K562 (cell line): ENCODE measurements around the gene SRGAP3. TPM values are rescaled to one million over a fixed set of nuclear protein-coding genes. Genes with fewer than 3 reads are reported as not detected.

Experiments
- ATAC-seq: fragments of 200-7000 bp; cut with Tn5 transposase; 3 replicates; pipeline ENCODE4 v1.9.1; 2020; ENCODE audit warnings: moderate library complexity
- BruUV-seq: library from RNA; stranded (reverse); fragments of 400-500 nt; replicated peaks from 2 replicates; lab custom pipeline; 2021; lab: Mats Ljungman, UMichigan
- CTCF ChIA-PET: fragments of 300-600 bp; formaldehyde crosslinking; extraction: SDS; loops from one replicate; lab custom pipeline; 2021; ENCODE audit warnings: low intra/inter-chr PET ratio; lab: Yijun Ruan, JAX
- POLR2A ChIA-PET: fragments of 300-600, 350-650 bp; sonication (Branson Sonifier 250); formaldehyde crosslinking; extraction: SDS; loops from one replicate; lab custom pipeline; 2021; ENCODE audit warnings: antibody characterized with exemption, inconsistent platforms; lab: Yijun Ruan, JAX
- DNase-seq, 4 experiments: peaks; one replicate each; pipeline versions ENCODE4 v3.0.0 to v3.0.0-alpha.2; 2011 to 2018; ENCODE audit warnings: low spot score in 3 of 4, mixed read lengths in 3 of 4; ENCODE audit errors: extremely low read depth in 1 of 4
- FAIRE-seq: peaks from 2 replicates; lab custom pipeline; 2011; peaks lifted over from hg19 to GRCh38; lab: Jason Lieb, UNC
- H2AFZ ChIP-seq: 2 replicates; pipeline ENCODE4 v1.6.0; 2011; ENCODE audit warnings: low read depth, low read length, control low read depth, inconsistent platforms
- H3K27ac ChIP-seq: fragments of 200-600 bp; 3 replicates; pipeline ENCODE4 v1.8.0; 2011; ENCODE audit warnings: low read depth, mild to moderate bottlenecking, control low read depth, inconsistent platforms, low read length, moderate library complexity, mixed read lengths; ENCODE audit errors: extremely low read depth
- H3K27me3 ChIP-seq, 2 experiments: fragments of 300-600 bp in 1 of 2; 2 replicates in 1 of 2; 3 replicates in 1 of 2; pipeline versions ENCODE4 v1.6.0 to v1.8.0; 2011; ENCODE audit warnings: inconsistent platforms in 2 of 2, low read length in 2 of 2, mild to moderate bottlenecking in 1 of 2, mixed read lengths in 1 of 2, moderate library complexity in 1 of 2; ENCODE audit not compliant: control insufficient read depth in 2 of 2, insufficient read depth in 2 of 2
- H3K36me3 ChIP-seq: fragments of 300-600 bp; 3 replicates; pipeline ENCODE4 v1.8.0; 2011; ENCODE audit warnings: mild to moderate bottlenecking, low read length, inconsistent platforms; ENCODE audit not compliant: control insufficient read depth, insufficient read depth
- H3K4me1 ChIP-seq, 2 experiments: fragments of 200-600 bp in 1 of 2; replicated peaks in 1 of 2; 2 replicates in 1 of 2; 3 replicates in 1 of 2; pipeline versions ENCODE4 v1.5.1 to v1.8.0; 2011; ENCODE audit warnings: inconsistent platforms in 2 of 2, low read length in 2 of 2, mild to moderate bottlenecking in 1 of 2, mixed read lengths in 1 of 2, moderate library complexity in 1 of 2; ENCODE audit not compliant: control insufficient read depth in 2 of 2, insufficient read depth in 2 of 2
- H3K4me2 ChIP-seq: 2 replicates; pipeline ENCODE4 v1.6.1; 2011; ENCODE audit warnings: low read length, control low read depth, inconsistent platforms, mixed read lengths; ENCODE audit not compliant: insufficient read depth
- H3K4me3 ChIP-seq: fragments of 200-600 bp; sonication (generic), shearing (Covaris generic); 2 replicates; pipeline ENCODE4 v1.5.1; 2016; ENCODE audit warnings: control low read depth, inconsistent platforms
- H3K79me2 ChIP-seq: fragments of 200-600 bp; 3 replicates; pipeline ENCODE4 v1.8.0; 2011; ENCODE audit warnings: low read length, inconsistent platforms; ENCODE audit not compliant: control insufficient read depth, insufficient read depth
- H3K9ac ChIP-seq, 2 experiments: 2 replicates each; pipeline versions ENCODE4 v1.6.0 to v1.6.1; 2011; ENCODE audit warnings: low read depth in 2 of 2, low read length in 2 of 2, control low read depth in 1 of 2, inconsistent platforms in 1 of 2, mild to moderate bottlenecking in 1 of 2, mixed read lengths in 1 of 2; ENCODE audit not compliant: insufficient read depth in 1 of 2
- H3K9me1 ChIP-seq: one replicate; pipeline ENCODE4 v1.6.0; 2011; ENCODE audit warnings: inconsistent platforms, mild to moderate bottlenecking, low read length, moderate library complexity; ENCODE audit not compliant: control insufficient read depth, insufficient read depth
- H3K9me3 ChIP-seq: replicated peaks from 2 replicates; pipeline ENCODE4 v1.5.1; 2011; ENCODE audit warnings: low read depth, low read length, inconsistent platforms; ENCODE audit not compliant: control insufficient read depth, insufficient read depth
- H4K20me1 ChIP-seq: replicated peaks from 2 replicates; pipeline ENCODE4 v1.6.1; 2011; ENCODE audit warnings: low read length, inconsistent platforms, mixed read lengths; ENCODE audit not compliant: control insufficient read depth, insufficient read depth
- IRF1 ChIP-seq: sonication (generic); formaldehyde crosslinking; IDR thresholded peaks from 2 replicates; pipeline ENCODE4 v1.8.0; 2022; ENCODE audit warnings: missing genetic modification reagents, mild to moderate bottlenecking, borderline replicate concordance
- NONO ChIP-seq, 2 experiments: fragments of 200-400 bp in 1 of 2; fragments of 450-650 bp in 1 of 2; formaldehyde crosslinking in 1 of 2; IDR thresholded peaks; 2 replicates each; pipeline ENCODE4 v1.6.1; 2017; ENCODE audit warnings: low read depth in 2 of 2, mild to moderate bottlenecking in 2 of 2, moderate library complexity in 2 of 2, low read length in 1 of 2
- RFX1 ChIP-seq: fragments of 450-650 bp; IDR thresholded peaks from 2 replicates; pipeline ENCODE4 v1.6.1; 2016; ENCODE audit warnings: mild to moderate bottlenecking, moderate library complexity
- TOE1 ChIP-seq, 2 experiments: fragments of 450-650 bp in 1 of 2; sonication (generic) in 1 of 2; formaldehyde crosslinking in 1 of 2; IDR thresholded peaks; 2 replicates each; pipeline versions ENCODE4 v1.7.1 to v1.8.0; 2016 to 2022; ENCODE audit warnings: borderline replicate concordance in 2 of 2, mild to moderate bottlenecking in 2 of 2, antibody characterized with exemption in 1 of 2, inconsistent platforms in 1 of 2, low read depth in 1 of 2, missing genetic modification reagents in 1 of 2, moderate library complexity in 1 of 2
- TSC22D4 ChIP-seq: fragments of 450-650 bp; IDR thresholded peaks from 2 replicates; pipeline ENCODE4 v1.6.1; 2016; ENCODE audit warnings: missing genetic modification characterization, missing biosample characterization, control low read depth
- ZC3H8 ChIP-seq: fragments of 450-650 bp; IDR thresholded peaks from 2 replicates; pipeline ENCODE4 v1.6.1; 2017
- ZFX ChIP-seq: sonication (generic); formaldehyde crosslinking; IDR thresholded peaks from 2 replicates; pipeline ENCODE4 v1.8.0; 2022; ENCODE audit warnings: mild to moderate bottlenecking, missing genetic modification reagents, moderate library complexity
- WGBS: fragments of 100-300 bp; shearing (Covaris generic); methylation state at CpG from one replicate; pipeline ENCODE4 v1.1.6; 2016; ENCODE audit warnings: low coverage, mixed read lengths; ENCODE audit not compliant: insufficient coverage; ENCODE audit errors: missing lambda C conversion rate; 5-methylcytosine and 5-hydroxymethylcytosine counted together
- in situ Hi-C: fragments of 300-500 bp; cut with MboI; formaldehyde crosslinking; loops from 4 replicates; pipeline ENCODE4 v1.15.0; 2018; ENCODE audit warnings: inconsistent platforms, mixed read lengths
- intact Hi-C: fragments of 100-400 bp; cut with micrococcal nuclease; formaldehyde crosslinking; loops from 2 replicates; pipeline ENCODE4 v1.14.2; 2022
- polyA plus RNA-seq, 8 experiments: library from polyadenylated mRNA; depleted of rRNA in 4 of 8; stranded (reverse) in 5 of 8; unstranded in 3 of 8; fragments of >200 nt; fragmentation: Nextera tagmentation in 2 of 8; fragmentation: Illumina TruSeq in 1 of 8; extraction: Ambion mirVana in 2 of 8; extraction: Trizol in 1 of 8; gene quantifications; 2 replicates each; pipeline versions ENCODE4 v1.2.1 to v1.2.3, GENCODE V29; 2011 to 2014; ENCODE audit warnings: inconsistent platforms in 1 of 8, missing spikeins in 1 of 8
- total RNA-seq, 7 experiments: library from RNA; depleted of rRNA in 6 of 7; stranded (reverse); fragments of >200 nt in 6 of 7; fragmentation: Illumina TruSeq in 2 of 7; extraction: Trizol in 2 of 7; gene quantifications; 2 replicates each; pipeline versions ENCODE4 v1.2.1 to v1.2.3, GENCODE V29; 2011 to 2021; ENCODE audit warnings: low replicate concordance in 1 of 7

SRGAP3 gene
- total and polyA plus RNA-seq, 9 of the 15 experiments (the other 6 are each of a cell fraction or from before 2014, with no cell fraction given) = 0.11 to 0.85 (median 0.35) TPM; not detected in 2

DNA sequence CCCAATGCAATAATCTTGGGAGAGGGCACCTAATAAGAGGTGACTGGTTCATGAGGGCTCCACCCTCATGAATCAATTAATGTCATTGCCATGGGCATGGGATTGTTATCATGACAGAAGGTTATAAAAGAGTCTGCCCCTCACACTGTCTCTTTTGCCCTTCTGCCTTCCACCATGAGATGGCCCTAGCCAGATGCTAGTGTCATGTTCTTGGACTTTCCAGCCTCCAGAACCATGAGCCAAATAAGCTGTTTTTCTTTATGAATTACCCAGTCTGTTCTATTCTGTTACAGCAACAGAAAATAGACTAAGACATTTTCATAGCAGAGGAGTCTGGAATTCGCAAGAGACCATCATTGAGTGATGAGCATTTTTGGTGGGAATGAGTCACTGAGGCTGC lies 270.2 kb downstream of the SRGAP3 start:
- ATAC-seq = no peak
- no peak for TF ChIP-seq RFX1
- no peak for TF ChIP-seq TOE1 (IDR thresholded peaks at IDR 0.05; ENCODE audit: borderline replicate concordance)
- TF ChIP-seq TOE1 (CRISPR knock-in tag; IDR thresholded peaks at IDR 0.05; ENCODE audit: borderline replicate concordance, low read depth) = no peak
- no peak for TF ChIP-seq IRF1 (CRISPR knock-in tag)
- TF ChIP-seq NONO (IDR thresholded peaks at IDR 0.05; ENCODE audit: low read depth in 2 of 2, low read length in 1 of 2) = no peak
- no peak for TF ChIP-seq ZFX (CRISPR knock-in tag)
- no peak for TF ChIP-seq ZC3H8
- no peak for TF ChIP-seq TSC22D4
- TF ChIP-seq, all 486 proteins: peak for 0
- Histone ChIP-seq H3K4me1 (no peaks in the 10 kb centered on the region), H3K27ac (no peak overlapping the region), H3K36me3 (no peaks in the 10 kb centered on the region), H3K4me3 (no peak overlapping the region), H3K9me3 (no peaks in the 10 kb centered on the region), H3K9me1 (no peaks in the 10 kb centered on the region), H3K9ac (no peak overlapping the region), H3K4me2 (no peak overlapping the region), H3K27me3 (peaks cover 31 to 48% of the 10 kb centered on the region in 2 experiments), H2AFZ (no peak overlapping the region), H4K20me1 (no peaks in the 10 kb centered on the region), H3K79me2 (no peaks in the 10 kb centered on the region)
- 0% methylated on average over 1 of the region's 1 CpG for WGBS
- BruUV-seq = no TSS peak
- DNase-seq (no peak), FAIRE-seq (no peak)
- intact Hi-C loops = no loop called here
- ChIA-PET CTCF (no interaction called here), POLR2A (no interaction called here)
- in situ Hi-C loops = loop anchor here (10.0 kb wide), 1 partner anchor 516 kb away; no protein-coding TSS in a partner anchor
